ENCODE results near the gene RNF31.
"Not testable (repeated sequence)": the region's sequence is repeated elsewhere in the genome, so short reads cannot be mapped to it uniquely, and the experiment has no call there.

GRCh38 chr14:24203249-24203886 lies 56.1 kb downstream of the RNF31 start:
- not testable (repeated sequence) for TF ChIP-seq CTCF (IDR thresholded peaks at IDR 0.05; ENCODE audit: poor library complexity, severe bottlenecking); POLR2AphosphoS5 (IDR thresholded peaks at IDR 0.05); SMC3 (conservative IDR thresholded peaks at IDR 0.05; ENCODE audit: poor library complexity)

Data from neural cell (in vitro differentiated cells).